Body of pancreas (tissue), 4 donors: Measurements from ENCODE around the gene TERC.

Experiments
- CTCF ChIP-seq, 7 experiments: fragments of 450-650 bp in 4 of 7; fragments of 200-600 bp in 3 of 7; sonication (generic) in 3 of 7; IDR thresholded peaks; one replicate each; pipeline ENCODE4 v1.5.1; 2016 to 2019; ENCODE audit warnings: antibody characterized with exemption in 7 of 7
- POLR2A ChIP-seq, 3 donors: fragments of 450-650 bp; IDR thresholded peaks; one replicate each; pipeline ENCODE4 v1.6.1; 2016; ENCODE audit warnings: antibody characterized with exemption in 3 of 3, mild to moderate bottlenecking in 2 of 3

GRCh38 chr3:169758359-169758994, 6.4 kb downstream of the TERC start:
- TF ChIP-seq CTCF (IDR thresholded peaks at IDR 0.05): no peak
- no peak for TF ChIP-seq POLR2A (IDR thresholded peaks at IDR 0.05)
